ENCODE data around the gene OSGIN1.

The OSGIN1 gene

DNA sequence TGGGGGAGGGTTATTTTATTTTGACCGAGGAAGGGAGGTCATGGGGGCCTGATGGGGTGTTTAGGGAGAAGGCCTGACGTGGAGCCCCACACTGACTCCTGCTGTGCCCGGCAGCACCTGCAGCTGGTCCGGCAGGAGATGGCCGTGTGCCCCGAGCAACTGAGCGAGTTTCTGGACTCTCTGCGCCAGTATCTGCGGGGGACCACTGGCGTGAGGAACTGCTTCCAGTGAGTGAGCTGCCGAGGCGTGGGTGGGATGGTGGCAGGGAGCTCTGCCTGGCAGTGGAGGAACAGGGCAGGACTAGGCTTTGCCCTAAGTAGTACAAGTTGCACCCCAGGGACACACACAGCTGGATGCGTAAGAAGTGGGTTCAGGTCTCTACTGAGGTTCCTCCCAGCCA, 45.1 kb downstream of the OSGIN1 start:
- no peak for DNase-seq (ENCODE audit: low read depth in 2 of 2)

- DNase-seq (ENCODE audit: low read depth in 2 of 2) = no peak
Measured at GRCh38 chr16:84000989-84001642, 48.1 kb downstream of the OSGIN1 start.

GRCh38 chr16:84001726-84002125, 48.7 kb downstream of the OSGIN1 start:
- no peak for DNase-seq (ENCODE audit: low read depth in 2 of 2)

- no peak for DNase-seq (ENCODE audit: low read depth in 2 of 2)
Measured at GRCh38 chr16:84003038-84003437, 50.0 kb downstream of the OSGIN1 start.

DNA sequence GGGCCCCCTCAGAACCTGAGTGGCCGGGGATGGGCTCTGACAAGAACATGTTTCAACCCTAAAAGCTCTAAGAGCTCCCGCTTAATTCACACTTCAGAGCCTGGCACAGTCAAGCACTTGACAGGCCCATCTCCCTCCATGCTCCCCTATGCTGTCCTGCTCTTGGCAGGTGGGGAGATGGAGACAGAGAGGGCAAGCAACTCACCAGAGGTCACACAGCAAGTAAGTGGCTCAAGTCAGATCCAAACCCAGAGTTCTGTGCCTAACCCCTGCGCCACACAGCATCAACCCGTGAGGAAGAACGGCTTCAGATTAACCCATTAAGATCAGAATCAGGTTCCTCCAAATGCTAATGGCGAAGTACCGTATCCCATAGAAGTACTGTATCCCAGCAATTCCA, 51.4 kb downstream of the OSGIN1 start:
- DNase-seq (ENCODE audit: low read depth in 2 of 2) = no peak

GRCh38 chr16:84005391-84005790, 52.4 kb downstream of the OSGIN1 start:
- DNase-seq (ENCODE audit: low read depth in 2 of 2) = no peak

DNA sequence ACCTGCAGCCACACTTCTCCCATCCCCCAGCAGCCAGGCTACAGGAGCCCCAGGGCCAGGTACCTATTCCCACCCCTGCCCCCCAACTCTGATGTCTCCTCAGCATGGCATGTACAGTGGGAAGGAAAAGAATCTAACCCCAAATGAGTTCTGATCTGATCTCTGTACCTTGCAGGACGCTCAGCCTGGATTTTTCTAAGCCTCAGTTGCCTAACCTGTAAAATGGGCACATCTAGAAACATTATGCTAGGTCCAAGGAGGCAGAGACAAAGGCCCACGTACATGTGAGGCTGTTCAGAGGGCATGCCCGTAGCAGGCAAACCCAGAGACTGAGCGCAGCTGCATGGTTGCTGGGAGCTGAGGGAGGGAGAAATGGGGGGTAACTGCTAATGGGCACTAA, 54.5 kb downstream of the OSGIN1 start:
- no peak for DNase-seq (ENCODE audit: low read depth in 2 of 2)

GRCh38 chr16:84007965-84008364, 54.9 kb downstream of the OSGIN1 start:
- no peak for DNase-seq (ENCODE audit: low read depth in 2 of 2)

DNA sequence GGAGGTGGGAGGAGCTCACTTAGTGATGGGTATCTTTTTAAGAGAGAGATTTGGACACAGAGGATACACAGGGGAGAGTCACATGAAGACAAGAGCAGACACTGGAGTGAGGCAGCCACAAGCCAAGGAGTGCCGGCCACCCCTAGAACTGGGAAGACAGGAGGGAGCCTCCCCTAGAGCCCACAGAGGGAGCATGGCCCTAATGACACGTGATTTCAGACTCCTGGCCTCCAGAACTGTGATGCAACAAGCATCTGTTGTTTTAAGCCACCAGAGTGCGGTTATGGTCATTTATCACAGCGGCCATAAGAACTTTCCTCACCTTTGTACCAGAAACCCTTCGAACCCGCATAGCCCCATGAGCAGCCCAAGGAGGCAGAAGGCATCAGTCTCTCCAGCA, 56.2 kb downstream of the OSGIN1 start:
- no peak for DNase-seq (ENCODE audit: low read depth in 2 of 2)

GRCh38 chr16:84013787-84014569, 60.9 kb downstream of the OSGIN1 start:
- peak in 1 of 2 donors; percentile 17 for DNase-seq (ENCODE audit: low read depth in 2 of 2)

- no peak for DNase-seq (ENCODE audit: low read depth in 2 of 2)
Measured at GRCh38 chr16:84014570-84015327, 61.7 kb downstream of the OSGIN1 start.

DNA sequence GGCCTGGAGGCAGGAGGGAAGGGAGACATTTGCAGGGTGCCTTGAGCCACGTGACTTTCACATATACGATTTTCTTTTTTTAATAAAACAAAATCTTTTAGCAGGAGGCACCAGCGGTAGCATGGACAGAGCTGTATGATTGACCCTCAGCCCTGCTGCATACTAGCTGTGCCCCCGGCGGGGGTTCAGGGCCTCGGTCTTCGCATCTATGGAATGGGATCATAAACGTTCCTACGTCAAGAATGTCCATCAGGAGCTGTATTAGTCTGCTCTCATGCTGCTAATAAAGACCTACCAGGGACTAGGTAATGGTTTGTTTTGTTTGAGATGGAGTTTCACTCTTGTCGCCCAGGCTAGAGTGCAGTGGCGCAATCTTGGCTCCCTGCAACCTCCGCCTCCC, 62.4 kb downstream of the OSGIN1 start:
- no peak for DNase-seq (ENCODE audit: low read depth in 2 of 2)

Measured in stimulated activated CD8-positive, alpha-beta memory T cell treated with anti-CD3 and anti-CD28 coated beads, Interleukin-15, amount 100 ng/mL, for 4 hours (primary cell).